DOHH2 (cell line): Measurements from ENCODE around the gene MOV10L1.

ENCODE experiments used
- CTCF ChIP-seq: fragments of 200-600 bp; sonication (generic); IDR thresholded peaks from one replicate; pipeline ENCODE4 v1.5.1; 2014; ENCODE audit warnings: antibody characterized with exemption, mild to moderate bottlenecking, low read depth, low read length; ENCODE audit not compliant: poor library complexity, severe bottlenecking
- EZH2phosphoT487 ChIP-seq: fragments of 200-600 bp; sonication (generic); IDR thresholded peaks from 2 replicates; pipeline ENCODE4 v1.6.1; 2017; ENCODE audit warnings: borderline replicate concordance, mild to moderate bottlenecking, antibody characterized with exemption, low read length, moderate library complexity, mixed read lengths

GRCh38 chr22:50040717-50041116 lies 49.1 kb upstream of the MOV10L1 start:
- TF ChIP-seq CTCF: no peak
- TF ChIP-seq EZH2phosphoT487: no peak
